SIG-M5 treated with dmso at 0.1 percent for 504 hours (cell line): Measurements from ENCODE around the gene MORN4.

Experiments used
- DNase-seq: peaks from one replicate; lab custom pipeline; 2025; ENCODE audit not compliant: unreplicated experiment; lab: John Stamatoyannopoulos, UW

The MORN4 gene

GRCh38 chr10:97575127-97575668 lies 58.1 kb downstream of the MORN4 start:
- DNase-seq = no peak

GRCh38 chr10:97574374-97575126 lies 58.8 kb downstream of the MORN4 start:
- peak; percentile 41 for DNase-seq

GRCh38 chr10:97573672-97574071 lies 59.6 kb downstream of the MORN4 start:
- no peak for DNase-seq

GRCh38 chr10:97573021-97573420 lies 60.3 kb downstream of the MORN4 start:
- DNase-seq = no peak

GRCh38 chr10:97572214-97572989 lies 60.9 kb downstream of the MORN4 start, which contains the start of gene ANKRD2:
TSS of gene ANKRD2 (plus strand) at chr10:97572779. CDS start at chr10:97572789, 10 bp downstream.
- DNase-seq = peak; percentile 70

- DNase-seq = peak; percentile 45
Measured at GRCh38 chr10:97571622-97572021, 61.7 kb downstream of the MORN4 start.

- no peak for DNase-seq
Measured at GRCh38 chr10:97570789-97571471, 62.4 kb downstream of the MORN4 start.

- DNase-seq = no peak
Measured at GRCh38 chr10:97570146-97570788, 63.0 kb downstream of the MORN4 start.

GRCh38 chr10:97567891-97568290 lies 65.4 kb downstream of the MORN4 start:
- DNase-seq = no peak

GRCh38 chr10:97566336-97566996 lies 66.8 kb downstream of the MORN4 start:
- no peak for DNase-seq

GRCh38 chr10:97564776-97565175 lies 68.5 kb downstream of the MORN4 start:
- no peak for DNase-seq
